H9 (cell line): ENCODE data around the gene SLF1. TPM values are rescaled to one million over a fixed set of nuclear protein-coding genes. Genes with fewer than 3 reads are reported as not detected.

Source experiments
- DNase-seq: peaks from one replicate; pipeline ENCODE4 v3.0.0-alpha.2; 2017
- H2AFZ ChIP-seq: one replicate; pipeline ENCODE4 v1.6.1; 2013; ENCODE audit warnings: mild to moderate bottlenecking, low read length, control low read depth, moderate library complexity
- H2AK5ac ChIP-seq: 2 replicates; pipeline ENCODE4 v1.6.1; 2013; ENCODE audit warnings: low read length, control low read depth, mixed read lengths; ENCODE audit not compliant: insufficient read length
- H2BK120ac ChIP-seq: one replicate; pipeline ENCODE4 v1.6.1; 2013; ENCODE audit warnings: low read depth, mild to moderate bottlenecking, low read length, control low read depth, inconsistent platforms; ENCODE audit not compliant: poor library complexity, severe bottlenecking
- H2BK12ac ChIP-seq: 2 replicates; pipeline ENCODE4 v1.6.1; 2013; ENCODE audit warnings: low read length, control low read depth, mixed read lengths, low read depth; ENCODE audit not compliant: insufficient read length
- H2BK15ac ChIP-seq: 2 replicates; pipeline ENCODE4 v1.6.1; 2013; ENCODE audit warnings: low read depth, low read length, control low read depth
- H2BK20ac ChIP-seq: one replicate; pipeline ENCODE4 v1.6.1; 2013; ENCODE audit warnings: low read depth, mild to moderate bottlenecking, low read length, control low read depth, inconsistent platforms; ENCODE audit not compliant: poor library complexity, severe bottlenecking
- H2BK5ac ChIP-seq: 2 replicates; pipeline ENCODE4 v1.6.1; 2013; ENCODE audit warnings: low read length, control low read depth, mixed read lengths; ENCODE audit not compliant: insufficient read length
- H3K14ac ChIP-seq: 2 replicates; pipeline ENCODE4 v1.6.1; 2013; ENCODE audit warnings: low read length, control low read depth; ENCODE audit not compliant: insufficient read depth
- H3K18ac ChIP-seq: 2 replicates; pipeline ENCODE4 v1.6.1; 2013; ENCODE audit warnings: low read depth, mild to moderate bottlenecking, mixed read lengths, low read length, control low read depth; ENCODE audit not compliant: insufficient read length
- H3K23ac ChIP-seq: 2 replicates; pipeline ENCODE4 v1.6.1; 2013; ENCODE audit warnings: low read length, control low read depth, mixed read lengths, low read depth; ENCODE audit not compliant: insufficient read length
- H3K23me2 ChIP-seq: 2 replicates; pipeline ENCODE4 v1.6.1; 2013; ENCODE audit warnings: low read depth, mild to moderate bottlenecking, mixed read lengths, low read length, control low read depth; ENCODE audit not compliant: insufficient read length, poor library complexity, severe bottlenecking
- H3K27ac ChIP-seq: 2 replicates; pipeline ENCODE4 v1.5.1; 2013; ENCODE audit warnings: low read length, control low read depth, mixed read lengths, low read depth; ENCODE audit not compliant: insufficient read length
- H3K27me3 ChIP-seq: 2 replicates; pipeline ENCODE4 v1.6.1; 2013; ENCODE audit warnings: low read length, control low read depth, inconsistent platforms; ENCODE audit not compliant: insufficient read depth
- H3K4ac ChIP-seq: 2 replicates; pipeline ENCODE4 v1.6.1; 2013; ENCODE audit warnings: low read depth, mild to moderate bottlenecking, control low read depth, inconsistent platforms, low read length, moderate library complexity
- H3K4me1 ChIP-seq: 2 replicates; pipeline ENCODE4 v1.6.1; 2013; ENCODE audit warnings: low read length, control low read depth, inconsistent platforms; ENCODE audit not compliant: insufficient read depth
- H3K4me2 ChIP-seq: 2 replicates; pipeline ENCODE4 v1.6.1; 2013; ENCODE audit warnings: low read length, control low read depth, mixed read lengths; ENCODE audit not compliant: insufficient read length, insufficient read depth
- H3K56ac ChIP-seq: 2 replicates; pipeline ENCODE4 v1.6.1; 2013; ENCODE audit warnings: low read depth, mild to moderate bottlenecking, mixed read lengths, low read length, control low read depth; ENCODE audit not compliant: insufficient read length
- H3K79me1 ChIP-seq: 2 replicates; pipeline ENCODE4 v1.6.1; 2013; ENCODE audit warnings: low read depth, mild to moderate bottlenecking, moderate library complexity, low read length, control low read depth, inconsistent platforms; ENCODE audit not compliant: insufficient read depth, poor library complexity, severe bottlenecking
- H3K79me2 ChIP-seq: 2 replicates; pipeline ENCODE4 v1.6.1; 2013; ENCODE audit warnings: low read length, control low read depth, inconsistent platforms; ENCODE audit not compliant: insufficient read depth
- H3K9ac ChIP-seq: 2 replicates; pipeline ENCODE4 v1.6.1; 2013; ENCODE audit warnings: low read length, control low read depth, mixed read lengths; ENCODE audit not compliant: insufficient read length; ENCODE audit errors: extremely low read depth
- H3K9me3 ChIP-seq: one replicate; pipeline ENCODE4 v1.6.1; 2013; ENCODE audit warnings: low read depth, low read length, inconsistent platforms; ENCODE audit not compliant: control insufficient read depth
- H3T11ph ChIP-seq: one replicate; pipeline ENCODE4 v1.6.1; 2013; ENCODE audit warnings: mild to moderate bottlenecking, low read length, control low read depth, inconsistent platforms
- H4K20me1 ChIP-seq: one replicate; pipeline ENCODE4 v1.6.1; 2013; ENCODE audit not compliant: control insufficient read depth, insufficient read length, insufficient read depth
- H4K5ac ChIP-seq: 2 replicates; pipeline ENCODE4 v1.6.1; 2013; ENCODE audit warnings: low read depth, mild to moderate bottlenecking, mixed read lengths, low read length, control low read depth; ENCODE audit not compliant: insufficient read length
- H4K8ac ChIP-seq: replicated peaks from 2 replicates; pipeline ENCODE4 v1.6.1; 2013; ENCODE audit warnings: low read length, control low read depth, mixed read lengths, low read depth; ENCODE audit not compliant: insufficient read length
- H4K91ac ChIP-seq: 2 replicates; pipeline ENCODE4 v1.6.1; 2013; ENCODE audit warnings: low read depth, mild to moderate bottlenecking, moderate library complexity, mixed read lengths, low read length, control low read depth; ENCODE audit not compliant: insufficient read length
- H3K27ac Mint-ChIP-seq, 3 experiments: 2 replicates in 2 of 3; 3 replicates in 1 of 3; pipeline ENCODE4 v1.8.0; 2020 to 2021; ENCODE audit warnings: mixed read lengths in 3 of 3, mild to moderate bottlenecking in 1 of 3, moderate library complexity in 1 of 3
- H3K27me3 Mint-ChIP-seq: 2 replicates; pipeline ENCODE4 v1.8.0; 2021; ENCODE audit warnings: low read depth, mild to moderate bottlenecking, moderate library complexity, mixed read lengths
- H3K36me3 Mint-ChIP-seq, 3 experiments: 2 replicates in 2 of 3; 3 replicates in 1 of 3; pipeline ENCODE4 v1.8.0; 2020 to 2021; ENCODE audit warnings: low read depth in 3 of 3, mixed read lengths in 3 of 3; ENCODE audit not compliant: insufficient read depth in 1 of 3
- H3K4me1 Mint-ChIP-seq, 2 experiments: 2 replicates each; pipeline ENCODE4 v1.8.0; 2020; ENCODE audit warnings: mixed read lengths in 2 of 2
- H3K4me3 Mint-ChIP-seq, 2 experiments: 2 replicates in 1 of 2; 3 replicates in 1 of 2; pipeline ENCODE4 v1.8.0; 2020 to 2021; ENCODE audit warnings: mild to moderate bottlenecking in 2 of 2, mixed read lengths in 2 of 2, moderate library complexity in 1 of 2
- H3K9me3 Mint-ChIP-seq, 2 experiments: 2 replicates in 1 of 2; 3 replicates in 1 of 2; pipeline ENCODE4 v1.8.0; 2020; ENCODE audit warnings: mild to moderate bottlenecking in 2 of 2, mixed read lengths in 2 of 2, moderate library complexity in 1 of 2
- total RNA-seq: library from RNA; stranded (reverse); gene quantifications from 2 replicates; pipeline ENCODE4 v1.2.1, GENCODE V29; 2021
- TF ChIP-seq, protein P1 (sequence below): fragments of 200-600 bp; sonication (generic); conservative IDR thresholded peaks from 3 replicates; pipeline ENCODE4 v1.8.0; 2021; ENCODE audit warnings: antibody characterized with exemption, mild to moderate bottlenecking

SLF1 gene
- total RNA-seq, 1 experiment from 2014 or later = 12.5 TPM

DNA sequence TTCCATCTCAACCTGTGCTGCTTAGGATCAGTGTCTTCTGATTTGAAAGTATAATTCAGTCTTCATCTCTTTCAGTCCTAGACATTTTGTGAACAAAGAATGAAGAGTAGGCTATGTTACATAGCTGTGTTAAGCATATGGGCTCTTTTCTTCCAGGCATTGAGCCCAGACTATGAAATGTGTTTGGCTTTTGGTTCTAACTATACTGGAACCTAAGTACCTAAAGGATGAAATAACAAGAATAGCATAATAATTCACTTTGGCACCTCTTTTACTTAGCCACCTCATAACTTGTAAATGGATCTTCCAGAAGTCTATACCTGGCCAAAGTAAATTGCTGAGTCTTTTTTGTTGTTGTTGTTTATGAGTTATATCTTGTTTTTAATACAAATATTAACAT is 71.4 kb downstream of the SLF1 start:
- H2BK120ac ChIP-seq = no peak overlapping the region
- no peaks in the 10 kb centered on the region for H3K23me2 ChIP-seq
- H3T11ph ChIP-seq = no peak overlapping the region
- TF ChIP-seq, protein P1, sequence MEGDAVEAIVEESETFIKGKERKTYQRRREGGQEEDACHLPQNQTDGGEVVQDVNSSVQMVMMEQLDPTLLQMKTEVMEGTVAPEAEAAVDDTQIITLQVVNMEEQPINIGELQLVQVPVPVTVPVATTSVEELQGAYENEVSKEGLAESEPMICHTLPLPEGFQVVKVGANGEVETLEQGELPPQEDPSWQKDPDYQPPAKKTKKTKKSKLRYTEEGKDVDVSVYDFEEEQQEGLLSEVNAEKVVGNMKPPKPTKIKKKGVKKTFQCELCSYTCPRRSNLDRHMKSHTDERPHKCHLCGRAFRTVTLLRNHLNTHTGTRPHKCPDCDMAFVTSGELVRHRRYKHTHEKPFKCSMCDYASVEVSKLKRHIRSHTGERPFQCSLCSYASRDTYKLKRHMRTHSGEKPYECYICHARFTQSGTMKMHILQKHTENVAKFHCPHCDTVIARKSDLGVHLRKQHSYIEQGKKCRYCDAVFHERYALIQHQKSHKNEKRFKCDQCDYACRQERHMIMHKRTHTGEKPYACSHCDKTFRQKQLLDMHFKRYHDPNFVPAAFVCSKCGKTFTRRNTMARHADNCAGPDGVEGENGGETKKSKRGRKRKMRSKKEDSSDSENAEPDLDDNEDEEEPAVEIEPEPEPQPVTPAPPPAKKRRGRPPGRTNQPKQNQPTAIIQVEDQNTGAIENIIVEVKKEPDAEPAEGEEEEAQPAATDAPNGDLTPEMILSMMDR = no peak
- H3K27me3 ChIP-seq = no peaks in the 10 kb centered on the region
- H3K4ac ChIP-seq = no peak overlapping the region
- H3K9ac ChIP-seq = no peak overlapping the region
- H3K79me1 ChIP-seq = no peaks in the 10 kb centered on the region
- no peak overlapping the region for H4K8ac ChIP-seq
- H3K14ac ChIP-seq = no peak overlapping the region
- no peak overlapping the region for H2AK5ac ChIP-seq
- H2BK15ac ChIP-seq = no peak overlapping the region
- H2AFZ ChIP-seq = no peak overlapping the region
- H3K4me2 ChIP-seq = no peak overlapping the region
- no peaks in the 10 kb centered on the region for H4K20me1 ChIP-seq
- peaks cover 8 to 11% of the 10 kb centered on the region in 2 experiments for H3K4me1 Mint-ChIP-seq
- H3K27ac ChIP-seq = no peak overlapping the region
- H2BK20ac ChIP-seq = no peak overlapping the region
- no peaks in the 10 kb centered on the region for H3K27me3 Mint-ChIP-seq
- peaks cover 1 to 18% (median 12%) of the 10 kb centered on the region in 3 experiments; a peak in 5 of 7 replicates for H3K36me3 Mint-ChIP-seq
- DNase-seq = no peak
- H3K56ac ChIP-seq = no peak overlapping the region
- no peak overlapping the region for H3K23ac ChIP-seq
- no peak overlapping the region for H3K18ac ChIP-seq
- no peak overlapping the region for H3K4me3 Mint-ChIP-seq
- H2BK12ac ChIP-seq = no peak overlapping the region
- H4K5ac ChIP-seq = no peak overlapping the region
- H3K79me2 ChIP-seq = no peaks in the 10 kb centered on the region
- H2BK5ac ChIP-seq = no peak overlapping the region
- H4K91ac ChIP-seq = no peak overlapping the region
- H3K9me3 Mint-ChIP-seq = no peaks in the 10 kb centered on the region
- no peak overlapping the region for H3K27ac Mint-ChIP-seq
- no peaks in the 10 kb centered on the region for H3K9me3 ChIP-seq
- H3K4me1 ChIP-seq = no peaks in the 10 kb centered on the region
